ENCODE measurements around the gene ZNF846.
"Not testable (repeated sequence)": the region's sequence is repeated elsewhere in the genome, so short reads cannot be mapped to it uniquely, and the experiment has no call there.

Gene ZNF846

DNA sequence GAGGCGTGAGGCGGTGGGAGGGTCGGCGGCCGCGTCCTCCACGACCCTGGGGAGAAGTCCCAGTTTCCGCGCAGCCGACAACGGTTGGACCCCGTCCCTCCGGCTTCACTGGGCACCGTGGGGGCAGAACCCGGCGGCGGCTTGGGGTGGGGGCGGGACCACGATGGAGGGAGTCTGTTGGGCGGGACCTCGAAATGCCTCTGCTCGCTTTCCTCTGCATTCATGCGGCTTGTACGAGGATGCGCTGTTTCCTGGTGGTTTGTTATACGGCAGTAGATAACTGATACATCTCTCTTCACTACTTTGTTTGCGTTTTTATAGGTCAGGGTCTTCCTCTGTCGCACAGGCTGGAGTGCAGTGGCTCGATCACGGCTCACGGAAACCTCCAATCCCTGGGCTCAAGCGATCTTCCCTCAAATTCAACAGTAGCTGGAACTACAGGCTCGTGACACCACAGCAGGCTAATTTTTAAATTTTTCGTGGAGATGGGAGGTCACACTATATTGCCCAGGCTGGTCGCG is 24.6 kb upstream of the ZNF846 start:
- H3K9ac ChIP-seq (ENCODE audit: low read depth, low read length) = peak overlapping the region; percentile 57
- no peaks in the 10 kb centered on the region for H3K9me3 ChIP-seq (ENCODE audit: insufficient read depth, low read length, severe bottlenecking)
- no peaks in the 10 kb centered on the region for H4K20me1 ChIP-seq (ENCODE audit: insufficient read depth, low read length)
- H2AFZ ChIP-seq (ENCODE audit: low read depth, low read length) = peak overlapping the region; percentile 81
- DNase-seq = peak; percentile 80
- peak overlapping the region; percentile 82 for H3K4me2 ChIP-seq (ENCODE audit: insufficient read depth, low read length)
- H3K27ac ChIP-seq (ENCODE audit: low read length) = peak overlapping the region; percentile 75
- H3K4me1 ChIP-seq (ENCODE audit: insufficient read depth, low read length) = peaks cover 42% of the 10 kb centered on the region
- H3K36me3 ChIP-seq (ENCODE audit: insufficient read depth, low read length) = no peaks in the 10 kb centered on the region
- ATAC-seq (ENCODE audit: insufficient read depth, low read depth) = peak; percentile 44
- TF ChIP-seq, protein P1, sequence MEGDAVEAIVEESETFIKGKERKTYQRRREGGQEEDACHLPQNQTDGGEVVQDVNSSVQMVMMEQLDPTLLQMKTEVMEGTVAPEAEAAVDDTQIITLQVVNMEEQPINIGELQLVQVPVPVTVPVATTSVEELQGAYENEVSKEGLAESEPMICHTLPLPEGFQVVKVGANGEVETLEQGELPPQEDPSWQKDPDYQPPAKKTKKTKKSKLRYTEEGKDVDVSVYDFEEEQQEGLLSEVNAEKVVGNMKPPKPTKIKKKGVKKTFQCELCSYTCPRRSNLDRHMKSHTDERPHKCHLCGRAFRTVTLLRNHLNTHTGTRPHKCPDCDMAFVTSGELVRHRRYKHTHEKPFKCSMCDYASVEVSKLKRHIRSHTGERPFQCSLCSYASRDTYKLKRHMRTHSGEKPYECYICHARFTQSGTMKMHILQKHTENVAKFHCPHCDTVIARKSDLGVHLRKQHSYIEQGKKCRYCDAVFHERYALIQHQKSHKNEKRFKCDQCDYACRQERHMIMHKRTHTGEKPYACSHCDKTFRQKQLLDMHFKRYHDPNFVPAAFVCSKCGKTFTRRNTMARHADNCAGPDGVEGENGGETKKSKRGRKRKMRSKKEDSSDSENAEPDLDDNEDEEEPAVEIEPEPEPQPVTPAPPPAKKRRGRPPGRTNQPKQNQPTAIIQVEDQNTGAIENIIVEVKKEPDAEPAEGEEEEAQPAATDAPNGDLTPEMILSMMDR (IDR thresholded peaks at IDR 0.05; ENCODE audit: borderline replicate concordance, extremely low read depth, low read length, poor library complexity, severe bottlenecking) = no peak
- no peak for TF ChIP-seq EZH2 (IDR thresholded peaks at IDR 0.05; ENCODE audit: borderline replicate concordance, low read depth, low read length, severe bottlenecking)
- H3K27me3 ChIP-seq (ENCODE audit: insufficient read depth, low read length, poor library complexity) = no peaks in the 10 kb centered on the region
- no peaks in the 10 kb centered on the region for H3K79me2 ChIP-seq (ENCODE audit: insufficient read depth, low read length)
- peak overlapping the region; percentile 1 to 61; a peak in 3 of 4 replicates for H3K4me3 ChIP-seq (ENCODE audit: low read depth in 1 of 2, low read length in 2 of 2)

DNA sequence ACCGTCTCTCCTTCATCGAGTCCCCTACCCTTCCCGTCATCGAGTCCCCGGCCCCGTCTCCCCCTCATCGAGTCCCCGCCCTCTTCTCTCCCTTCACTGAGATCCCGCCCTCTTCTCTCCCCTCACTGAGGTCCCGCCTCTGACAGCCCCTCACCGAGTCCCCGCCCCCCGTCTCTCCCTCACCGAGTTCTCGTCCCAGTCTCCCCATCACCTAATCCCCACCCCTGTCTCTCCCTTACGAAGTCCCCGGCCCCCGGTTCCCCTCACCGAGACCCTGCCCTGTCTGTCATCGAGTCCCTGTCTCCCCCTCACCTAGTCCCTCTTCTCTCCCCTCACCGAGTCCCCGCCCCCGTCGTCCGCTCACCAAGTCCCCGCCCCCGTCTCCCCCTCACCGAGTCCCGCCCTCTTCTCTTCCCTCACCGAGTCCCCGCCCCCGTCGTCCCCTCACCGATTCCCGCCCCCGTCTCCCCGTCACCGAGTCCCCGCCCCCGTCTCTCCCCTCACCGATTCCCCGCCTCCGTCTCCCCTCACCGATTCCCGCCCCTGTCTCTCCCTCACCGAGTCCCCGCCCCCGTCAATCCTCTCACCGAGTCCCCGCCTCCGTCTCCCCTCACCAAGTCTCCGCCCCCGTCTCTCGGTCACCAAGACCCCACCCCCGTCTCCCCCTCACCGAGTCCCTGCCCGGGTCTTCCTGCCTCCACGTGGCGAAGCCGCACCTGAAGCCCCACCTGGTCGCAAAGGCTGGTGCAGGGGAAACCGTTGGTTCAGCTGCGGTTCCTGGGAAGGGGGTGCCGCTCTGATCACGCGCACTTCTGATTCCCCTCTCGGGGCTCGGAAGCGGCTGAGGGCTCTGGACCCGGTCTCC is 23.9 kb upstream of the ZNF846 start:
- peak overlapping the region; percentile 75 for H3K27ac ChIP-seq (ENCODE audit: low read length)
- ATAC-seq (ENCODE audit: insufficient read depth, low read depth) = peak; percentile 67
- peak overlapping the region; percentile 12 to 61; a peak in 3 of 4 replicates for H3K4me3 ChIP-seq (ENCODE audit: low read depth in 1 of 2, low read length in 2 of 2)
- peak overlapping the region; percentile 84 for H2AFZ ChIP-seq (ENCODE audit: low read depth, low read length)
- no peaks in the 10 kb centered on the region for H3K9me3 ChIP-seq (ENCODE audit: insufficient read depth, low read length, severe bottlenecking)
- H3K4me2 ChIP-seq (ENCODE audit: insufficient read depth, low read length) = peak overlapping the region; percentile 82
- peak overlapping the region; percentile 57 for H3K9ac ChIP-seq (ENCODE audit: low read depth, low read length)
- H3K36me3 ChIP-seq (ENCODE audit: insufficient read depth, low read length) = no peaks in the 10 kb centered on the region
- TF ChIP-seq EZH2 (IDR thresholded peaks at IDR 0.05; ENCODE audit: borderline replicate concordance, low read depth, low read length, severe bottlenecking) = no peak
- TF ChIP-seq, protein P1 (IDR thresholded peaks at IDR 0.05; ENCODE audit: borderline replicate concordance, extremely low read depth, low read length, poor library complexity, severe bottlenecking) = no peak
- H3K79me2 ChIP-seq (ENCODE audit: insufficient read depth, low read length) = no peaks in the 10 kb centered on the region
- H3K27me3 ChIP-seq (ENCODE audit: insufficient read depth, low read length, poor library complexity) = no peaks in the 10 kb centered on the region
- peak; percentile 94 for DNase-seq
- H4K20me1 ChIP-seq (ENCODE audit: insufficient read depth, low read length) = no peaks in the 10 kb centered on the region
- H3K4me1 ChIP-seq (ENCODE audit: insufficient read depth, low read length) = peaks cover 42% of the 10 kb centered on the region

DNA sequence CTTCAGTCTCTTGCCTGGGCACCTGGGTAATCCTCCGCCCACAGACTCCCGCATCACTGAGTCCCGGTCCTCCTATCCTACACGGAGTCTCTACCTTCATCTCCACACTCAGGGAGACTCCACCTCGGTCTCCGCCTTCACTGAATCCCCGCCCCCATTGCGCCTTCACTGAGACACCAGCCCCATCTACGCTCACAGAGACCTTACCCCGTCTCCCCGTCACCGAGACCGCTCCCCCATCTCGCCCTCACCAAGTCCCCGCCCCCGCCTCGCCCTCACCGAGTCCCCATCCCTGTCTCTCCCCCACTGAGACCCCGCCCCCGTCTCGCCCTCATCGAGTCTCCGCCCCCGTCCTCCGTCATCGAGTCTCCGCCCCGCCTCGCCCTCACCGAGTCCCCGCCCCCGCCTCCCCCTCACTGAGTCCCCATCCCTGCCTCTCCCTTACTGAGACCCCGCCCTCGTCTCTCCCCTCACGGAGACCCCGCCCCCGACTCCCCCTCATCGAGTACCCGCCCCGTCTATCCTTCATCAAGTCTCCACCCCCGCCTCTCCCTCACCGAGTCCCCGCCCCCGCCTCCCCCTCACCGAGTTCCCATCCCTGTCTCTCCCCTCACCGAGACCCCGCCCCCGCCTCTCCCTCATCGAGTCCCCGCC is 23.1 kb upstream of the ZNF846 start:
- Histone ChIP-seq H3K79me2 (ENCODE audit: insufficient read depth, low read length) (no peaks in the 10 kb centered on the region), H3K4me3 (ENCODE audit: low read depth in 1 of 2, low read length in 2 of 2) (peak overlapping the region; percentile 27 to 62; a peak in 3 of 4 replicates), H4K20me1 (ENCODE audit: insufficient read depth, low read length) (no peaks in the 10 kb centered on the region), H2AFZ (ENCODE audit: low read depth, low read length) (peak overlapping the region; percentile 84), H3K4me1 (ENCODE audit: insufficient read depth, low read length) (peaks cover 41% of the 10 kb centered on the region), H3K4me2 (ENCODE audit: insufficient read depth, low read length) (peak overlapping the region; percentile 82), H3K36me3 (ENCODE audit: insufficient read depth, low read length) (no peaks in the 10 kb centered on the region), H3K9ac (ENCODE audit: low read depth, low read length) (peak overlapping the region; percentile 48), H3K27me3 (ENCODE audit: insufficient read depth, low read length, poor library complexity) (no peaks in the 10 kb centered on the region), H3K9me3 (ENCODE audit: insufficient read depth, low read length, severe bottlenecking) (no peaks in the 10 kb centered on the region), H3K27ac (ENCODE audit: low read length) (peak overlapping the region; percentile 72)
- ATAC-seq (ENCODE audit: insufficient read depth, low read depth) (peak; percentile 72), DNase-seq (peak; percentile 95)
- TF ChIP-seq EZH2 (IDR thresholded peaks at IDR 0.05; ENCODE audit: borderline replicate concordance, low read depth, low read length, severe bottlenecking) = no peak
- TF ChIP-seq, protein P1 (IDR thresholded peaks at IDR 0.05; ENCODE audit: borderline replicate concordance, extremely low read depth, low read length, poor library complexity, severe bottlenecking) = no peak

DNA sequence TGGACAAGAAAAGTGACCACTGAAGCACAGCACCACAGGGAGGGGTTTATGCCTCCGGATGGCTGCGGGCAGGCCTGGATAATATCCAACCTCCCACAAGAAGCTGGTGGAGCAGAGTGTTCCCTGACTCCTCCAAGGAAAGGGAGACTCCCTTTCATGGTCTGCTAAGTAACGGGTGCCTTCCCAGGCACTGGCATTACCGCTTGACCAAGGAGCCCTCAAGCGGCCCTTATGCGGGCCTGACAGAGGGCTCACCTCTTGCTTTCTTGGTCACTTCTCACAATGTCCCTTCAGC is 22.5 kb upstream of the ZNF846 start:
- not testable (repeated sequence) for DNase-seq; H3K36me3 ChIP-seq (ENCODE audit: insufficient read depth, low read length); H2AFZ ChIP-seq (ENCODE audit: low read depth, low read length); H3K27me3 ChIP-seq (ENCODE audit: insufficient read depth, low read length, poor library complexity); H3K79me2 ChIP-seq (ENCODE audit: insufficient read depth, low read length); ATAC-seq (ENCODE audit: insufficient read depth, low read depth); H3K9me3 ChIP-seq (ENCODE audit: insufficient read depth, low read length, severe bottlenecking); H3K27ac ChIP-seq (ENCODE audit: low read length); H4K20me1 ChIP-seq (ENCODE audit: insufficient read depth, low read length)
- H3K9ac ChIP-seq (ENCODE audit: low read depth, low read length) = peak overlapping the region; percentile 42
- peak overlapping the region; percentile 27 to 62; a peak in 3 of 4 replicates for H3K4me3 ChIP-seq (ENCODE audit: low read depth in 1 of 2, low read length in 2 of 2)
- peaks cover 36% of the 10 kb centered on the region for H3K4me1 ChIP-seq (ENCODE audit: insufficient read depth, low read length)
- H3K4me2 ChIP-seq (ENCODE audit: insufficient read depth, low read length) = peak overlapping the region; percentile 82

DNA sequence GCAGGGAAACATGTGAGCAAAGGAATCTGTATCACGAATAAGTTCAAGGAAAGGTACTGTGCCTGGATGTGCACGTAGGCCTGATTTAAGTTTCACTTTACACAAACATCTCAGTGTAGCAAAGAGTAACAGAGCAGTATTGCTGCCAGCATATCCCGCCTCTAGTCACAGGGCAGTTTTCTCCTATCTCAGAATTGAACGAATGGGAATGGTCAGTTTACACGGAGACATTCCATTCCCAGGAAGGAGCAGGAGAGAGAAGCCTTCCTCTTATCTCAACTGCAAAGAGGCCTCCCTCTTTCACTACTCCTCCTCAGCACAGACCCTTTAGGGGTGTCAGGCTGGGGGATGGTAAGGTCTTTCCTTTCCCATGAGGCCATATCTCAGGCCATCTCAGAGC is 21.0 kb upstream of the ZNF846 start:
- not testable (repeated sequence) for H3K4me2 ChIP-seq (ENCODE audit: insufficient read depth, low read length); H4K20me1 ChIP-seq (ENCODE audit: insufficient read depth, low read length); ATAC-seq (ENCODE audit: insufficient read depth, low read depth); H2AFZ ChIP-seq (ENCODE audit: low read depth, low read length); H3K79me2 ChIP-seq (ENCODE audit: insufficient read depth, low read length); H3K4me3 ChIP-seq (ENCODE audit: low read depth in 1 of 2, low read length in 2 of 2); H3K36me3 ChIP-seq (ENCODE audit: insufficient read depth, low read length); DNase-seq; H3K9me3 ChIP-seq (ENCODE audit: insufficient read depth, low read length, severe bottlenecking); H3K27ac ChIP-seq (ENCODE audit: low read length); H3K27me3 ChIP-seq (ENCODE audit: insufficient read depth, low read length, poor library complexity); H3K9ac ChIP-seq (ENCODE audit: low read depth, low read length)
- peaks cover 43% of the 10 kb centered on the region for H3K4me1 ChIP-seq (ENCODE audit: insufficient read depth, low read length)

Measured in DND-41 (cell line).